HG03135 (cell line): ENCODE measurements around the gene XG.
"Not testable (repeated sequence)": the region's sequence is repeated elsewhere in the genome, so short reads cannot be mapped to it uniquely, and the experiment has no call there.

Source experiments
- ATAC-seq: cut with Tn5 transposase; IDR thresholded peaks from one replicate; pipeline ENCODE4 v1.9.1; 2021; ENCODE audit warnings: mild to moderate bottlenecking, moderate library complexity; ENCODE audit not compliant: unreplicated experiment

XG gene

DNA sequence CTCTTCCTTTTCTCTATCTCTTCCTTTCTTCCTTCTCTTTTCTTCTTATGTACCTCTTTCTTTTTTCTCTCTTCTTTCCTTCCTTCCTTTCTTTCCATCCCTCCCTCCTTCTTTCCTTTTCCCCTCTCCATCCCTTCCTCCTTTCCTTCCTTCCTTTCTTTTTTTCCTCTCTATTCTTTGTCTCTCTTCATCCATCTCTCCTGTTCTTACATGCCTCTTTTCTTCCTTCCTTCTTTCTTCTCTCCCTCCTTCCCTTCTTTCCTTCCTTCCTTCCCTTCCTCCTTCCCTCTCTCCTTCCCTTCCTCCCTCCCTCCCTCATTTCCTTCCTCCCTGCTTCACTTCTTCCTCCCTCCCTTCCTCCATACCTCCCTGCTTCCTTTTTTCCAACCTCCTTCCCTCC, 19.2 kb upstream of the XG start:
- no peak for ATAC-seq

DNA sequence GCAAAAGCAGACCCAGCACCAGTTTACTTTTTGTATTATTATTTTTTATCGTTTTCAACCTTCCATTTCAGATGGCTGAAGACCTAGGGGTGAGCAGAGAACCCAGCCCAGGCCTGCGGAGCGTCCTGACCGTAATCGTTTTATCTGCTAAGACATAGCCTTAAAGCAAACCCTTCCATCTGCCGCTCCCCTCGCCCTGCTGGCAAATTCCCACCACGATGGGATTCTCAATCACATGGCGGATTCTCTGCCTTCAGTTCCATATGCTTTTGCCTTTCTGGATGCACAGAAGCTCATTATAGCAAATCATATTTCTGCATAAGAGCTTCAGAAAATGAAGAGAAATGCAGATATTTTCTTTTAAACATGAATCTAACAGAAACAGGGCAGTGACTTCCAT, 18.6 kb upstream of the XG start:
- ATAC-seq: no peak

DNA sequence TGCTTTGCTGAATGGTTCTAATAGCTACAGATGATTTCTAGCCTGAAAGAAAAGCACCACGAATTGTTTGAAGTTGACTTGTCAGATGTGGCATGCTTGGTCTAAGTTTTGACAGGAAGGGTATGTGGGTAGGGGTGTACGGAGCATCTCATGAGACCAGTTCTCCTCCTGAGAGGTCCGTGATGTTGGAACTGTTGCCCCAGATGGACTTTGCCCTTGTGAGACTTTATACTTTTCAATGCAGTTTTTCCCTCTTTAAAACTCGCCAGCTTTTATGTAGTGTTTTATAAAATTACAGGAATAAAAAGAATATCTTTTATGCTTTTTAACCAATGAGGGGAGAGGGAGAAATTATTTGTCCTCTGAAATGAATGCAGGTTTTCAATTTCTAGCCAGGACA, 16.6 kb upstream of the XG start:
- no peak for ATAC-seq

DNA sequence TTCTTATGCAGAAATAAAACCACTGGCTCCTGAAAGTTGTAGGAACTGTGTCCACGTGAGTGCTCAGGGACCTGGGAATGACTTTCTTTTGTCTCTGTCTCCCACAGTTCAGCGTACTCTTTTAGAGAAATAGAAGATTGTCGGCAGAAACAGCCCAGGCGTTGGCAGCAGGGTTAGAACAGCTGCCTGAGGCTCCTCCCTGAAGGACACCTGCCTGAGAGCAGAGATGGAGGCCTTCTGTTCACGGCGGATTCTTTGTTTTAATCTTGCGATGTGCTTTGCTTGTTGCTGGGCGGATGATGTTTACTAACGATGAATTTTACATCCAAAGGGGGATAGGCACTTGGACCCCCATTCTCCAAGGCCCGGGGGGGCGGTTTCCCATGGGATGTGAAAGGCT, 11.2 kb upstream of the XG start:
- no peak for ATAC-seq

DNA sequence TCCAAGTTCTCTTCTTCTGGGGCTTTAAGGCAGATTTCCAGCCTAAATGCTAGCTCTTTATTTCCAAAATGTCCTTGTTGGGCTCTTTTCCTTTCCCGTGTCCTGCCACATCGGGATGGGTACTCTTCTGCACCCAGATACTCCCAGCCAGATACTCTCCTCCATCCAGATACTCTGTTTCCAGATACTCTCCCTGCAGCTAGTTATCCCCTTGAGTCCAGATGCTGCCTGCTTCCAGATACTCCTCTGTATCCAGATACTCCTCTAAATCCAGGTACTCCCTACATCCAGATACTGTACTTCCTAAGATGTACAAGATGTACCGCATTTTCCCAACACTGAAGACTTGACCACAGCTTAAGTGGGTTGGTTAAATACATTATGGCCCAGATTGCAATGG, 10.5 kb upstream of the XG start:
- ATAC-seq: no peak

DNA sequence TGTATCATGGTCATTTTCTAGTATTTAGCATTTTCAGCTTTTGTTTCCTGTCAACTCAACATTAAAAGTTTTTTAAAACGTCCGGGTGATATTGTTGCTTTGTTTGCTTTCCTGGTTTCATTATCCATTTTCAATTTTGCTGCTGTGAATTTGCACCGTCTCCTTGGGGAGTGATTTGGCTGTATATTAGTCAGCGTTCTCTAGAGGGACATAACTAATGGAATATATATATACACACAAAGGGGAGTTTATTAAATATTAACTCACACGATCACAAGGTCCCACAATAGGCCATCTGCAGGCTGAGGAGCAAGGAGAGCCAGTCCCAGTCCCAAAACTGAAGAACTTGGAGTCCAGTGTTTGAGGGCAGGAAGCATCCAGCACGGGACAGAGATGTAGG, 5.6 kb upstream of the XG start:
- not testable (repeated sequence) for ATAC-seq

DNA sequence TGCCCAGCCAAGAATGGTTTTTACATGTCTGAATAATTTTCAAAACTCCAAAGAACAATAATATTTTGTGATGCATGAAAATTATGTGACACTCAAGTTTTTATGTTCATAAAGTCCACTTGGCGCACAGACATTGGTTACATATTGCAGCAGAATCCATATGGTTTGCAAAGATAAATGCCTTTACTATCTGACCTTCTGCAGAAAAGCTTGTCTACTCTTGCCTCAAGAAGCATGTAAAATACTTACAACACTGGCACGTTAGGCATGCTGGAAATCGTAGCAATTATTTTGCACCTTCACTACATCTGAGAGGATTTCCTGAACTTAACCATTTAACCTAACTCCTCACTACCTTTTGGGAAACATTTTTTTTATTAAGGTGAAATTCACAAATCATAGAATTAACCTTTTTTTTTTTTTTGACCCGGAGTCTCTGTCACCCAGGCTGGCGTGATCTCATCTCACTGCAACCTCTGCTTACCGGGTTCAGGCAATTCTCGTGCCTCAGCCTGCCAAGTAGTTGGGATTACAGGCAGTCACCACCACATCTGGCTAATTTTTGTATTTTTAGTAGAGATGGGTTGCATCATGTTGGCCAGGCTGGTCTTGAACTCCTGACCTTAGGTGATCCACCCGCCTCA, 3.5 kb upstream of the XG start:
- ATAC-seq: no peak

DNA sequence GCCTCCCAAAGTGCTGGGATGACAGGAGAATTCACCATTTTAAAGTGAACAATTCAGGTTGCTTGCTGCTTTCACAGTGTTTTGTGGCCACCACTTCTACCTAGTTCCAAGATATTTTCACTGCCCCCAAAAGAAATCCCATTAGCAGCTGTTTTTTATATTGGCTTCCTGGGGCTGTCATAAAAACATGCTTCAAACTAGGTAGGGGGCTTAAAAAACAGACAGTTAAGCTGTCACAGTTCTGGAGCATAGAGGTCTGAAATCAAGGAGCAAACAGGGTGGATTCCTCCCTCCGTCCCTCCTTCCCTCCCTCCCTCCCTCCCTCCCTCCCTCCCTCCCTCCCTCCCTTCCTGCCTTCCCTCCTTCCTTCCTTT, 3.0 kb upstream of the XG start:
- no peak for ATAC-seq

DNA sequence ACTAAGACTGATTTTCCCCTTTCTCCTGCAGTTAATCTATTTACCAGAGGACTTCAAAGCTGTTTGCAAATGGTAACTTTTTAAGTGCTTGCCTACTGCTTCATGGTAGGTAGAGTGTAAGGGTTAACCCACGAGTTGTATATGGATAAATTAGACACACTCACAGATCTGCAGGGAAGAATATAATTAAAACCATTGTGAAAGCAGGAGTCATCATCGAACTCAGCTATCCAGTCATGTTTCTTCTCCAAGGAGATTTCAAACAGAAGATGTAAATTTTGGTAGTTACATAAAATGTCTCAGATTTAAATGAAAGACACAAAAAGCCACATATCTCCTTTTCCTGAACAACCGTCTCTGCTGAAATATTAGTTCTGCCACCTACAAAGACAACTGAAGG, 549 bp upstream of the XG start:
- ATAC-seq: no peak

DNA sequence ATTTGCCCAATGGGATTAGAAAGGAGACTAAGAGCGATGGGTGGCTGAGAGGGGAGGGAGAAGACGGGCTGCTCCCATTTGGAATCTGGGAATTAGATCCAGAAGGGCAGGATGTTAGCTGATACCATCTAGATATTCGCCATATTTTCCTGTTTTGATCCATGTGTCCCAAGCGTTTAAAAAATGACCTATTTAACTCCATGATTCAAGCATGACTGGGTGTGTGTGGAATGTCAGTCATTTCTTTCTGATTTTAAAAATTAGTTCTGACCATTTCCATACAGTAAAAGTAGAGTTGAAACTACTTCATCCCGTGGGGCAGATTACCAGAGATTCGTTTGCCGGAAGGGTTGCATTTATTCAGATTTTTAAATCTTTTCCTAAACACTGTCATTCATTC, 601 bp downstream of the XG start:
- ATAC-seq: not testable (repeated sequence)

DNA sequence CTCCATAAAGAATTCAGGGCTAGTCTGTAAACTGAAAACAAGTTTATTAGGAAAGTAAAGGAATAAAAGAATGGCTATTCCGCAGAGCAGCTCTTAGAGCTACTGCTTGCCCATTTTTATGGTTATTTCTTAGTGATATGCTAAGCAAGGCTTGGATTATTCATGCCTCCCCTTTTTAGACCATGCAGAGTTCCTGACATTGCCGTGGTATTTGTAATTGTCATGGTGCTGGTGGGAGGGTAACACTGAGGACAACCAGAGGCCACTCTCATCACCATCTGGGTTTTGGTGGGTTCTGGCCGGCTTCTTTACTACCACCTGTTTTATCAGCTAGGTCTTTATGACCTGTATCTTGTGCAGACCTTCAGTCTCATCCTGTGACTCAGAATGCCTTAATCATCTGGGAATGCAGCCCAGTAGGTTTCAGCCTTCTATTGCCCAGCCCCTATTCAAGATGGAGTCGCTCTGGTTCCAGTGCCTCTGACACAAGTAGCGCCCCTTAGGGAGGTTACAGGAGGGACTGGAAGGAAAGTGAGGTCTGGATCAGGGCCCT, 3.4 kb downstream of the XG start:
- ATAC-seq: not testable (repeated sequence)

DNA sequence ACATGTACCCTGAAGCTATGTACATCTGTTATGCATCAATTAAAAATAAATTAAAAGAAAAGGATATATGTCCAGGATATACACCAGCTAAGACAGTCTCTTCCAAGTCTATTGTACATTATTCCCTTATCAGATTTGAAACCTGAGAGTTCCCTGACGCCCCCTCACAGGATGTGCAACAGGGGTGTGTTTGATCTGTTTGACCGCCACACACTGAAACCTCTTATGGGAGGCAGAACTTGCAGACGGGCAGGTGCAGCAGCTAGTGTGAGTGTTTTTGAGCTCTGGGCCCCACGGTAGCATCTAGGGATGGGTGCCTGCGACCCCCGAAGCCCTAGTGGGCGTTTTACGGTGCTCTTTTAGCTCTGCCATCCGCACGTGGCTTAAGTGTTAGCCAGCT, 4.7 kb downstream of the XG start:
- no peak for ATAC-seq

DNA sequence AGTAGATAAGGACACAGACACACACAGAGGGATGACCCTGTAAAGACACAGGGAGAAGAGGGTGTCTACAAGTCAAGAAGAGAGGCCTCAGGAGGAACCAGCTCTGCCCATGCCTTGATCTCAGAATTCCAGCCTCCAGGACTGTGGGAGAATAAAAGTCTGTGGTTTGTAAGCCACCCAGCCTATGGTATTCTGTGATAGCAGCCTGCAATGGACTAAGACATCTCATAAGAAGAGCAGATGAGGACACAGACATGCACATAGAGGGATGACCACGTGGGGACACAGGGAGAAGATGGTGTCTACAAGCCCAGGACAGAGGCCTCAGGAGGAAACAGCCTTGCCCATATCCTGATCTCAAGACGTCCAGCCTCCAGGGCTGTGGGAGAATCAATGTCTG, 9.4 kb downstream of the XG start:
- no peak for ATAC-seq

DNA sequence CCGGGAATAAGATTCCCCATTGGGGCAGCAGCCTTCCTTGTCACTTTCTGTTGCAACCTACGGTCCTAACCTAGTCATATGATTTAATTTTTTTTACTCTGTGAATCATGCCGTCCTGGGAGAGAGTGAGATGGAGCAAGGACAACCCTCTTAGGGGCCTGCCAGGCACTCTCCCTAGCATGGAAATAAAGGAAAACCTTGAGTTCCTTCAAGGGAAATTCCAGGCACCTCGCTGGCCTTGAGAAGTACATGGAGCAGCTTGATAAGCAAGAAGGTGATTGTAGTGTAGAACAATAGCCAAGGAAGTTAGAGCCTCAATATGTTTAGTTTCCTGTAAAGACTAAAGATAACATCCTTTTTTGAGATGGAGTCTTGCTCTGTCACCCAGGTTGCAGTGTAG, 10.8 kb downstream of the XG start:
- not testable (repeated sequence) for ATAC-seq

DNA sequence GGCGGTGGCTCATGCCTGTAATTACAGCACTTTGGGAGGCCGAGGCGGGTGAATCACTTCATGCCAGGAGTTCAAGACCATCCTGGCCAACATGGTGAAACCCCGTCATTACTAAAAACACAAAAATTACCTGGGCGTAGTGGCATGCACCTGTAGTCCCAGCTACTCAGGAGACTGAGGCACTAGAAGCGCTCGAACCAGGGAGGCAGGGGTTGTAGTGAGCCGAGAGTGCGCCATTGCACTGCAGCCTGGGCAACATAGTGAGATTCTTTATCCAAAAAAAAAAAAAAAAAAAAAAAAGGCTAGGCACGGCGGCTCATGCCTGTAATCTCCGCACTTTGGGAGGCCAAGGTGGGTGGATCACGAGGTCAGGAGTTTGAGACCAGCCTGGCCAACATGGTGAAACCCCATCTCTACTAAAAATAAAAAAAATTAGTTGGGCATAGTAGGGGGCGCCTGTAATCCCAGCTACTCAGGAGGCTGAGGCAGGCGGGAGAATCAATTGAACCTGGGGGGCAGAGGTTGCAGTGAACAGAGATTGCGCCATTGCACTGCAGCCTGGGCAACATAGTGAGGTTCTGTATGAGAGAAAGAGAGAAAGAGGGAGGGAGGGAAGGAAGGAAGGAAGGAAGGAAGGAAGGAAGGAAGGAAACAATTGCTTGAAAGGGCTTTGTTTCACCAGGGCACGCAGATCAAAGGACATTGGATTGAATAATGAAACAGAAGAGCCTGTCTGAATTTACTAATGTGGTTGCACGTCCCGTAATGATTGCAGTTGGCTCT, 13.1 kb downstream of the XG start:
- not testable (repeated sequence) for ATAC-seq

DNA sequence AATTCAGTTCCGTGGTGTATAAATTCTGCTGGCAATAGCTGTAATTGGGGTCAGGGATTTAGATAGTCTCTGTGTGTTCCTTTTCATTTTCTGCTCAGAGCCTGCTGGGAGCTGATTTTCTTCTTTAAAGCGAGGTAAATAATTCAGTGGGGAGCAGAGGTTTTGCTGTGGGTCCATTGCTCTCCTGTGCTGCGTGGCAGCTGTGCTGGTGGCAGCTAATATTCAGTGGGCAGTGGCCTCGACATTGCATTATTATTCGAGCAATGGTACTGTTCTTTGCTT, 13.7 kb downstream of the XG start:
- no peak for ATAC-seq

DNA sequence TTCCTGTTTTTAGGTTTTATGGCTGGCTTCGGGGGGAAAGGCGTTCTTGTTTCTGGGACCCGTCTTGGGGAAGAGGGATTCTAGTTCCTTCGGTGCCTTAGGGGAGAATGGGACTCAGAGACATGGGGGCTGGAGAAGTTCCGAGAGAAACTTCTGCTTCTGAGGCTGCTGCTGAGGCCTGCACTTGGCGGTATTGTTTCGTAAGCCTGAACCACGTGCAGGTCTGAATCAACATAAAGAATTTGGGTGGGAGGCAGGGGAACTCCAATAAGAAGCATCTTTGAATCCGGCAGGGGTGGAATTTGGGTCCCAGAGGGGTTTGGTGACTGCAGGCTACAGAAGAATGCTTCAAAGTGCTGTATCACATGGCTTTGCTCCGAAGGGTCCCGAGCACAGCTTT, 15.1 kb downstream of the XG start:
- ATAC-seq: no peak

DNA sequence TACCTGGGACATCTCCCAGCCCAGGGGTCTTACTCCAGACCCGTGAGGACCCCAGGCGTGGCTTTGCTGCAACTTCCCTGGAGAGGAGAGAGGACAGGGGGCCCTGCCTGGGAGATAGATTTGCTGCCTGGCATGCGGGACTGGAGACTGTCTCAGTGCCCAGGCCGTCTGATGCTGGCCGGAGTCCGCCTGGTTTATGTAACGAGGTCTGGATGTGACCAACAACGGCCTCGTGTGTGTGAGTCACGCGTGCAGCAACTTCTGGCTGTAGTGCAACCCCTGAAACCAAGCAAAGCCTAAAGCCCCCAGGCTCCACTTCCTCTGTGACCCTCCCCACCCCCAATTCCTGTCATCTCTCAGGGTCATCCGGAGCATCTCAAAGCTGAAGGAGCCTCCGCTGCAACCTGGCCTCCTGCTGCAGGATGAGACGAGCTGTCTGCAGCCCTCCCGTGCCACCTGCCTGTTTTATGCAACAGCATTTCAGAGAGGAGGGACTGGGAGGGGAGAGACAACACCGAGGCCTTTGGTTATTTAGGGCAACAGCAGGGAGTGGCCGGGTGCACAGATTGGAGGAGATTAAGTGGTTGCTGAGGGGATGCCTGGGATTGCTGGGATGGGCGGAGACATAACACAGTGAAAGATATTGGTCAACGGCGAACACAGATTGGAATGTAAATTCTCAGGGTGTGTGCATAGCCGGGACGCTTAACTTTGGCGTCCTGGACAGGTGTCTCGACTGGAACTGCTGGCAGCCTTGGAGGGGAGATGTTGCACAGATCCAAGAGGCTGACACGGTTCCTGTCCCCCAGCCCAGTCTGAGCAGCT, 16.0 kb downstream of the XG start:
- ATAC-seq: no peak

DNA sequence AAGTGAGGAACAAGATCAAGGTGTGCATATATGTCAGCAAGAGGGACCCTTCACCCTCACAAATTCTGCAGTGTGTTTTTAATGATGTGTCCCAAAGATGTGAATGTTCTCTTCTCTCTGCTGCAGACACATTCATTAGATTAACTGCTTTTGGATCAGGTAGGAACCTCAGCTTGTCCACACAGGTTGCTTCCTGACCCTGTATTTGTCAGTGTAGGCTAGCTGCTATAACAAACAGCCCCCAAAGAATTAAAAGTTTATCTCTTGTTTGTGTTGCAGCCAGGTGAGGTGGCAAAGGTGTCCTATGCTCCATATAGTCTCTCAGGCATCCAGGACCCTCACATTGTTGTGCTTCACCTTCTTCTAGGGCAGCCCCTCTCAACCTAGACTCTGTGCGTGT, 17.8 kb downstream of the XG start:
- ATAC-seq: no peak

DNA sequence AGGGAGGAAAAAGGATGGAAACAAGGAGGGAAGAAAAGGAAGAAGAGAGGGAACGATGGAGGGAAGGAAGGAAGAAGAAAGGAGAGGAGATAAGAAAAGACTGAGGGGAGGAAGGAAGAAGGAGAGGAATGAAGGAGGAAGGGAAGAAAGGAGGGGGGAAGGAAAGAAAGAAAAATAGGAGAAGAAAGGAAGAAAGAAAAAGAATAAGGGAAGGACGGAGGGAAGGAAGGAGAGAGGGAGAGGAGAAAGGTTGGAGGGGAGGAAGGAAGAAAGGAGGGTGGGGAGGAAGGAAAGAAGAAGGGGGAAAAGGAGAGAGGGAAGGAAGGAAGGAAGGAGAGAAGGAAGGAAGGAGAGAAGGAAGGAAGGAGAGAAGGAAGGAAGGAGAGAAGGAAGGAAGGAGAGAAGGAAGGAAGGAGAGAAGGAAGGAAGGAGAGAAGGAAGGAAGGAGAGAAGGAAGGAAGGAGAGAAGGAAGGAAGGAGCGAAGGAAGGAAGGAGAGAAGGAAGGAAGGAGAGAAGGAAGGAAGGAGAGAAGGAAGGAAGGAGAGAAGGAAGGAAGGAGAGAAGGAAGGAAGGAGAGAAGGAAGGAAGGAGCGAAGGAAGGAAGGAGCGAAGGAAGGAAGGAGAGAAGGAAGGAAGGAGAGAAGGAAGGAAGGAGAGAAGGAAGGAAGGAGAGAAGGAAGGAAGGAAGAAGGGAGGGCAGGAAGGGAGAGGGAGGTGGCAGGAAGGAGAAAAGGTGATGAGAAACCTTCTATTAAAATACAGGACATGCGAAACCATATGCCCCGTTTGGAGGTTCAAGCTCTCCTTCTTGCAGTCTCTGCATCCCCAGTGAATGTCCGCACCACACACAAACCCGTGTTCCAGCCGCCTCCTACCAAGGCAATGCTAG, 21.6 kb downstream of the XG start:
- not testable (repeated sequence) for ATAC-seq

DNA sequence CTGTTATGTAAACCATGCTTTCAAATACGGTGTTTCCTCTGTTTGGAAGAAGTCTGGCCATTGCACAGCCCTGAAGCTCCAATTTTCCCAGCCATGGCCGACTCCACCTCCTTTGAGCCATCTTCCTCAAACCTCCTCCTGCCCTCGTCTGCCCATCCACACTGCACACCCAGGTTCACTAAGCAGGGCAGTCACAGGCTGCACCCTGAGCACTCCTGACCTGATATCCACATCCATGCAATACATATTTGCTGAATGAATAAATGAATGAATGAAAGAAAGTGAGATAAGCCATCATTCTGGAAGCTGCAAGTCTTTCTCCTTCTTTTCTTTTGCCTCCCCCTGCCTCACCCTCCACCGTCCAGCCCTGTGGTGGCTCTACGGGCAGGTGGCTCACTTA, 22.2 kb downstream of the XG start:
- ATAC-seq: no peak
